ENCODE data around the gene DBNDD1.

DNA sequence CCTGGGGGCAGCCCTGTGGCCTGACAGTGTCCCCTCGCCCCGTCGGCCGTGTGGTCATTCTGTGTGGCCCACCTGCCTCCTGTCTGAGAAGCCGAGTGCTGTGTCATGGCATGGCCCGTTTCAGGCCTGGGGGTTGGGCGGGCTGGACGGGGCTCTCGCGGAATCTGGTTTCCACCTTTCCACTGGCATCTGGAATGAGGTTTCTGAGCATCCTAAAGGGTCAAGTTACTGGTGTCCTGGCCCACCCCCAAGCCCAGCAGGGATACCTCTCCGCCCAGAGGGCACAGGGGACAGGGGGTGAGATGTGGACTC, 7.8 kb downstream of the DBNDD1 start:
- TF ChIP-seq, protein P1, sequence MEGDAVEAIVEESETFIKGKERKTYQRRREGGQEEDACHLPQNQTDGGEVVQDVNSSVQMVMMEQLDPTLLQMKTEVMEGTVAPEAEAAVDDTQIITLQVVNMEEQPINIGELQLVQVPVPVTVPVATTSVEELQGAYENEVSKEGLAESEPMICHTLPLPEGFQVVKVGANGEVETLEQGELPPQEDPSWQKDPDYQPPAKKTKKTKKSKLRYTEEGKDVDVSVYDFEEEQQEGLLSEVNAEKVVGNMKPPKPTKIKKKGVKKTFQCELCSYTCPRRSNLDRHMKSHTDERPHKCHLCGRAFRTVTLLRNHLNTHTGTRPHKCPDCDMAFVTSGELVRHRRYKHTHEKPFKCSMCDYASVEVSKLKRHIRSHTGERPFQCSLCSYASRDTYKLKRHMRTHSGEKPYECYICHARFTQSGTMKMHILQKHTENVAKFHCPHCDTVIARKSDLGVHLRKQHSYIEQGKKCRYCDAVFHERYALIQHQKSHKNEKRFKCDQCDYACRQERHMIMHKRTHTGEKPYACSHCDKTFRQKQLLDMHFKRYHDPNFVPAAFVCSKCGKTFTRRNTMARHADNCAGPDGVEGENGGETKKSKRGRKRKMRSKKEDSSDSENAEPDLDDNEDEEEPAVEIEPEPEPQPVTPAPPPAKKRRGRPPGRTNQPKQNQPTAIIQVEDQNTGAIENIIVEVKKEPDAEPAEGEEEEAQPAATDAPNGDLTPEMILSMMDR (IDR thresholded peaks at IDR 0.05): no peak
- TF ChIP-seq ZFX (IDR thresholded peaks at IDR 0.05; ENCODE audit: borderline replicate concordance): no peak

Measured in 22Rv1 (cell line).